ENCODE results near the gene DNAH8. TPM values are rescaled to one million over a fixed set of nuclear protein-coding genes. Genes with fewer than 3 reads are reported as not detected.

DNAH8 gene
- polyA plus RNA-seq, 3 donors: not detected

DNA sequence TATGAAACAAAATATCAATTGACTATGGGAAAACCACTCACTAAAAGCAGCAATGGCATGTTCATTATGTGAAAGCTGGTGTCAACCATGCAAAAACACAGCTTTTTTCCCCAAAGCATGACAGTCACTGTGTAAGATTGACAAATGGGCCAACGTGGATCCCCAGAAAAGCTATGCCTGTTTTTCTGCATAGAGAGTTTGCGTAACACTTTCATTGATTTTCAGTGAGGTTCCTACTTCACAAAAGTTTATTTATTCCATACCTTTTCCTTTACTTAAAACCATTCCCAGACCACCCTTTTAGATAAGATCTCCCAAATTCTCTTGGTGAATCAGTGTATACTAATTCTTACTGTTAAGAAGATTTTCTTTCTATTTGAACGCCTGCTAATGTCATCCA lies 195.1 kb downstream of the DNAH8 start:
- Histone ChIP-seq H3K4me2 (replicated peaks; ENCODE audit: extremely low read depth, low read length, poor library complexity, severe bottlenecking) (no peak overlapping the region), H3K4me1 (ENCODE audit: control insufficient read depth in 1 of 2, insufficient read depth in 2 of 2, low read length in 2 of 2) (no peaks in the 10 kb centered on the region), H3K9ac (ENCODE audit: insufficient read depth, low read length, poor library complexity, severe bottlenecking) (no peak overlapping the region), H4K20me1 (ENCODE audit: insufficient read depth, low read length) (no peaks in the 10 kb centered on the region), H3K4me3 (replicated peaks in 1 of 3; ENCODE audit: low read depth in 2 of 3, low read length in 3 of 3) (no peak overlapping the region), H3K36me3 (replicated peaks in 1 of 2; ENCODE audit: control insufficient read depth in 1 of 2, insufficient read depth in 2 of 2, low read length in 2 of 2) (no peaks in the 10 kb centered on the region), H3K79me2 (ENCODE audit: insufficient read depth, low read length) (no peaks in the 10 kb centered on the region), H3K9me3 (replicated peaks in 1 of 2; ENCODE audit: control insufficient read depth in 1 of 2, insufficient read depth in 1 of 2, low read length in 2 of 2) (no peaks in the 10 kb centered on the region), H3K27ac (ENCODE audit: low read depth in 1 of 2, low read length in 2 of 2) (no peak overlapping the region), H2AFZ (ENCODE audit: insufficient read depth, low read depth, low read length, poor library complexity, severe bottlenecking) (no peak overlapping the region), H3K27me3 (ENCODE audit: control insufficient read depth in 2 of 2, insufficient read depth in 2 of 2, low read length in 2 of 2) (no peaks in the 10 kb centered on the region)
- no peaks in the 10 kb centered on the region for H3K36me3 Mint-ChIP-seq
- H3K4me3 Mint-ChIP-seq: no peak overlapping the region
- intact Hi-C loops (cut with micrococcal nuclease): no loop called here
- TF ChIP-seq, protein P1, sequence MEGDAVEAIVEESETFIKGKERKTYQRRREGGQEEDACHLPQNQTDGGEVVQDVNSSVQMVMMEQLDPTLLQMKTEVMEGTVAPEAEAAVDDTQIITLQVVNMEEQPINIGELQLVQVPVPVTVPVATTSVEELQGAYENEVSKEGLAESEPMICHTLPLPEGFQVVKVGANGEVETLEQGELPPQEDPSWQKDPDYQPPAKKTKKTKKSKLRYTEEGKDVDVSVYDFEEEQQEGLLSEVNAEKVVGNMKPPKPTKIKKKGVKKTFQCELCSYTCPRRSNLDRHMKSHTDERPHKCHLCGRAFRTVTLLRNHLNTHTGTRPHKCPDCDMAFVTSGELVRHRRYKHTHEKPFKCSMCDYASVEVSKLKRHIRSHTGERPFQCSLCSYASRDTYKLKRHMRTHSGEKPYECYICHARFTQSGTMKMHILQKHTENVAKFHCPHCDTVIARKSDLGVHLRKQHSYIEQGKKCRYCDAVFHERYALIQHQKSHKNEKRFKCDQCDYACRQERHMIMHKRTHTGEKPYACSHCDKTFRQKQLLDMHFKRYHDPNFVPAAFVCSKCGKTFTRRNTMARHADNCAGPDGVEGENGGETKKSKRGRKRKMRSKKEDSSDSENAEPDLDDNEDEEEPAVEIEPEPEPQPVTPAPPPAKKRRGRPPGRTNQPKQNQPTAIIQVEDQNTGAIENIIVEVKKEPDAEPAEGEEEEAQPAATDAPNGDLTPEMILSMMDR (IDR thresholded peaks at IDR 0.05): no peak
- no peaks in the 10 kb centered on the region for H3K4me1 Mint-ChIP-seq
- DNase-seq: no peak
- H3K27ac Mint-ChIP-seq: no peak overlapping the region
- peaks cover 0 to 3% (median 0%) of the 10 kb centered on the region in 3 donors for H3K27me3 Mint-ChIP-seq (ENCODE audit: low read depth in 3 of 3)
- WGBS (ENCODE audit: insufficient coverage): 83% methylated on average over 1 of the region's 3 CpGs
- H3K9me3 Mint-ChIP-seq: peaks cover 0 to 2% (median 0%) of the 10 kb centered on the region in 7 donors

DNA sequence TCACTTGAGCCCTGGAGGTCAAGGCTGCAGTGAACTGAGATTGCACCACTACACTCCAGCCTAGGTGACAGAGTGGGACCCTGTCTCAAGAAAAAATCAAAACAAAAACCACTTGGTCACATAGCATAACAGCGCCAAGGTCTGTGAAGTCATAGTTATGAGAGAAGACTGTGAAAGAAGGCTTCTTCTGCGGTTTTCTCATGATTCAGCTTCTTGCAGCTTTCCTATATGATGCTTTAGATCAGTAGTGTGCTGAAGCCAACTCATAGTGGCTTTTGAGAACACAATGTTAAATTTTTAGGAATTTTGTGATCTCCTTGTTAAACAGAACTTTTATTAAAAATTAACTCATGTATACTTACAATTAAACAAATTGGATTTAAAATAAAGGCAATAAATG lies 197.3 kb downstream of the DNAH8 start:
- Histone ChIP-seq H3K9ac (ENCODE audit: insufficient read depth, low read length, poor library complexity, severe bottlenecking) (no peak overlapping the region), H3K4me2 (replicated peaks; ENCODE audit: extremely low read depth, low read length, poor library complexity, severe bottlenecking) (no peak overlapping the region), H3K9me3 (replicated peaks in 1 of 2; ENCODE audit: control insufficient read depth in 1 of 2, insufficient read depth in 1 of 2, low read length in 2 of 2) (no peaks in the 10 kb centered on the region), H3K27ac (ENCODE audit: low read depth in 1 of 2, low read length in 2 of 2) (no peak overlapping the region), H3K36me3 (replicated peaks in 1 of 2; ENCODE audit: control insufficient read depth in 1 of 2, insufficient read depth in 2 of 2, low read length in 2 of 2) (no peaks in the 10 kb centered on the region), H4K20me1 (ENCODE audit: insufficient read depth, low read length) (no peaks in the 10 kb centered on the region), H3K27me3 (ENCODE audit: control insufficient read depth in 2 of 2, insufficient read depth in 2 of 2, low read length in 2 of 2) (no peaks in the 10 kb centered on the region), H2AFZ (ENCODE audit: insufficient read depth, low read depth, low read length, poor library complexity, severe bottlenecking) (no peak overlapping the region), H3K79me2 (ENCODE audit: insufficient read depth, low read length) (no peaks in the 10 kb centered on the region), H3K4me1 (ENCODE audit: control insufficient read depth in 1 of 2, insufficient read depth in 2 of 2, low read length in 2 of 2) (no peaks in the 10 kb centered on the region), H3K4me3 (replicated peaks in 1 of 3; ENCODE audit: low read depth in 2 of 3, low read length in 3 of 3) (no peak overlapping the region)
- Mint-ChIP-seq H3K4me1 (no peaks in the 10 kb centered on the region), H3K27me3 (ENCODE audit: low read depth in 3 of 3) (peaks cover 0 to 3% (median 2%) of the 10 kb centered on the region in 3 donors), H3K36me3 (no peaks in the 10 kb centered on the region), H3K27ac (no peak overlapping the region), H3K4me3 (no peak overlapping the region), H3K9me3 (peaks cover 0 to 2% (median 0%) of the 10 kb centered on the region in 7 donors)
- DNase-seq: no peak
- TF ChIP-seq, protein P1 (IDR thresholded peaks at IDR 0.05): no peak
- no CpG with 5 or more reads among the region's 2 CpGs for WGBS (ENCODE audit: insufficient coverage)
- intact Hi-C loops (cut with micrococcal nuclease): no loop called here

Data from CD14-positive monocyte (primary cell).